ENCODE data around the gene NUMA1. TPM values are rescaled to one million over a fixed set of nuclear protein-coding genes. Genes with fewer than 3 reads are reported as not detected.

Gene NUMA1
- total and polyA plus RNA-seq, 9 of the 15 experiments (the other 6 are each of a cell fraction or from before 2014, with no cell fraction given) = 4.1 to 104 (median 51.2) TPM

DNA sequence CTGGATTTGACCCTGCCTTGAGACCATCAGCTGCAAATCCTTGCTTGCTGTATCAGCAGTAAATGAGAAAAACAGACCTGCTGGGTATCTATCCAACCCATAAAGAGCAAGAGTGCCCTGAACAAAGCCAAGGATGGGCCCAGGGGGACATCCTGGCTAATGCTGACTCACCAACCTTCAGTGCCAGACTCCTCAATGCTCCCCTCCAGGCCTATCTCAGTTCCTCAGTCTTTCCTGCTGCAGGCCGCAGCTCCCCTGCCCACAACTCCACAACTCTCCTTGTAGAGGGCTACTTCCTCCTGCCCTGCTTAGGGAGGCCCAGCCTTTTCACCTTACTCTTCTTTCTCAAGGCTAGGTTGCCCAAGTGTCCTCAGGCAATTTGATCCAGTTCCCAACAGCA is 20.1 kb upstream of the NUMA1 start (continued):
- TF ChIP-seq, protein P1, sequence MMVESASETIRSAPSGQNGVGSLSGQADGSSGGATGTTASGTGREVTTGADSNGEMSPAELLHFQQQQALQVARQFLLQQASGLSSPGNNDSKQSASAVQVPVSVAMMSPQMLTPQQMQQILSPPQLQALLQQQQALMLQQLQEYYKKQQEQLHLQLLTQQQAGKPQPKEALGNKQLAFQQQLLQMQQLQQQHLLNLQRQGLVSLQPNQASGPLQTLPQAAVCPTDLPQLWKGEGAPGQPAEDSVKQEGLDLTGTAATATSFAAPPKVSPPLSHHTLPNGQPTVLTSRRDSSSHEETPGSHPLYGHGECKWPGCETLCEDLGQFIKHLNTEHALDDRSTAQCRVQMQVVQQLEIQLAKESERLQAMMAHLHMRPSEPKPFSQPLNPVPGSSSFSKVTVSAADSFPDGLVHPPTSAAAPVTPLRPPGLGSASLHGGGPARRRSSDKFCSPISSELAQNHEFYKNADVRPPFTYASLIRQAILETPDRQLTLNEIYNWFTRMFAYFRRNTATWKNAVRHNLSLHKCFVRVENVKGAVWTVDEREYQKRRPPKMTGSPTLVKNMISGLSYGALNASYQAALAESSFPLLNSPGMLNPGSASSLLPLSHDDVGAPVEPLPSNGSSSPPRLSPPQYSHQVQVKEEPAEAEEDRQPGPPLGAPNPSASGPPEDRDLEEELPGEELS (CRISPR knock-in tag; IDR thresholded peaks at IDR 0.05; ENCODE audit: borderline replicate concordance) = no peak
- TF ChIP-seq TAF9B (IDR thresholded peaks at IDR 0.05; ENCODE audit: partially characterized antibody) (no peak), EHMT2 (IDR thresholded peaks at IDR 0.05) (no peak), POLR3A (IDR thresholded peaks at IDR 0.05; ENCODE audit: borderline replicate concordance, extremely low read depth, insufficient read depth, insufficient read length) (no peak), HMG20A (CRISPR knock-in tag; conservative IDR thresholded peaks at IDR 0.05) (no peak), RNF2 (IDR thresholded peaks at IDR 0.05) (no peak), CBX1 (IDR thresholded peaks at IDR 0.05; ENCODE audit: low read depth) (no peak), SAFB (IDR thresholded peaks at IDR 0.05; ENCODE audit: borderline replicate concordance, low read depth, low read length) (no peak), DIDO1 (tag; IDR thresholded peaks at IDR 0.05; ENCODE audit: low read depth) (no peak), RBM34 (IDR thresholded peaks at IDR 0.05; ENCODE audit: borderline replicate concordance, insufficient read depth, low read length) (no peak), TAF15 (IDR thresholded peaks at IDR 0.05; ENCODE audit: low read depth, low read length) (no peak), MXI1 (IDR thresholded peaks at IDR 0.05; ENCODE audit: low read depth, low read length) (no peak), POLR2G (IDR thresholded peaks at IDR 0.05; ENCODE audit: low read depth, low read length) (no peak), TCFL5 (CRISPR knock-in tag; conservative IDR thresholded peaks at IDR 0.05) (no peak)
- TF ChIP-seq, protein P2, sequence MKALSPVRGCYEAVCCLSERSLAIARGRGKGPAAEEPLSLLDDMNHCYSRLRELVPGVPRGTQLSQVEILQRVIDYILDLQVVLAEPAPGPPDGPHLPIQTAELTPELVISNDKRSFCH (CRISPR knock-in tag; IDR thresholded peaks at IDR 0.05) = no peak
- TF ChIP-seq, protein P2 (tag; IDR thresholded peaks at IDR 0.05) = no peak
- TF ChIP-seq, protein P3, sequence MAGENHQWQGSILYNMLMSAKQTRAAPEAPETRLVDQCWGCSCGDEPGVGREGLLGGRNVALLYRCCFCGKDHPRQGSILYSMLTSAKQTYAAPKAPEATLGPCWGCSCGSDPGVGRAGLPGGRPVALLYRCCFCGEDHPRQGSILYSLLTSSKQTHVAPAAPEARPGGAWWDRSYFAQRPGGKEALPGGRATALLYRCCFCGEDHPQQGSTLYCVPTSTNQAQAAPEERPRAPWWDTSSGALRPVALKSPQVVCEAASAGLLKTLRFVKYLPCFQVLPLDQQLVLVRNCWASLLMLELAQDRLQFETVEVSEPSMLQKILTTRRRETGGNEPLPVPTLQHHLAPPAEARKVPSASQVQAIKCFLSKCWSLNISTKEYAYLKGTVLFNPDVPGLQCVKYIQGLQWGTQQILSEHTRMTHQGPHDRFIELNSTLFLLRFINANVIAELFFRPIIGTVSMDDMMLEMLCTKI (IDR thresholded peaks at IDR 0.05; ENCODE audit: partially characterized antibody) = no peak
- TF ChIP-seq, protein P4, sequence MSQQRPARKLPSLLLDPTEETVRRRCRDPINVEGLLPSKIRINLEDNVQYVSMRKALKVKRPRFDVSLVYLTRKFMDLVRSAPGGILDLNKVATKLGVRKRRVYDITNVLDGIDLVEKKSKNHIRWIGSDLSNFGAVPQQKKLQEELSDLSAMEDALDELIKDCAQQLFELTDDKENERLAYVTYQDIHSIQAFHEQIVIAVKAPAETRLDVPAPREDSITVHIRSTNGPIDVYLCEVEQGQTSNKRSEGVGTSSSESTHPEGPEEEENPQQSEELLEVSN (IDR thresholded peaks at IDR 0.05; ENCODE audit: borderline replicate concordance in 1 of 2, extremely low read depth in 1 of 2, insufficient read depth in 1 of 2, insufficient read length in 1 of 2, low read depth in 1 of 2, low read length in 1 of 2, poor library complexity in 1 of 2, severe bottlenecking in 1 of 2) = no peak
- TF ChIP-seq, protein P5, sequence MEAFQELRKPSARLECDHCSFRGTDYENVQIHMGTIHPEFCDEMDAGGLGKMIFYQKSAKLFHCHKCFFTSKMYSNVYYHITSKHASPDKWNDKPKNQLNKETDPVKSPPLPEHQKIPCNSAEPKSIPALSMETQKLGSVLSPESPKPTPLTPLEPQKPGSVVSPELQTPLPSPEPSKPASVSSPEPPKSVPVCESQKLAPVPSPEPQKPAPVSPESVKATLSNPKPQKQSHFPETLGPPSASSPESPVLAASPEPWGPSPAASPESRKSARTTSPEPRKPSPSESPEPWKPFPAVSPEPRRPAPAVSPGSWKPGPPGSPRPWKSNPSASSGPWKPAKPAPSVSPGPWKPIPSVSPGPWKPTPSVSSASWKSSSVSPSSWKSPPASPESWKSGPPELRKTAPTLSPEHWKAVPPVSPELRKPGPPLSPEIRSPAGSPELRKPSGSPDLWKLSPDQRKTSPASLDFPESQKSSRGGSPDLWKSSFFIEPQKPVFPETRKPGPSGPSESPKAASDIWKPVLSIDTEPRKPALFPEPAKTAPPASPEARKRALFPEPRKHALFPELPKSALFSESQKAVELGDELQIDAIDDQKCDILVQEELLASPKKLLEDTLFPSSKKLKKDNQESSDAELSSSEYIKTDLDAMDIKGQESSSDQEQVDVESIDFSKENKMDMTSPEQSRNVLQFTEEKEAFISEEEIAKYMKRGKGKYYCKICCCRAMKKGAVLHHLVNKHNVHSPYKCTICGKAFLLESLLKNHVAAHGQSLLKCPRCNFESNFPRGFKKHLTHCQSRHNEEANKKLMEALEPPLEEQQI (IDR thresholded peaks at IDR 0.05) = no peak
- TF ChIP-seq, protein P6, sequence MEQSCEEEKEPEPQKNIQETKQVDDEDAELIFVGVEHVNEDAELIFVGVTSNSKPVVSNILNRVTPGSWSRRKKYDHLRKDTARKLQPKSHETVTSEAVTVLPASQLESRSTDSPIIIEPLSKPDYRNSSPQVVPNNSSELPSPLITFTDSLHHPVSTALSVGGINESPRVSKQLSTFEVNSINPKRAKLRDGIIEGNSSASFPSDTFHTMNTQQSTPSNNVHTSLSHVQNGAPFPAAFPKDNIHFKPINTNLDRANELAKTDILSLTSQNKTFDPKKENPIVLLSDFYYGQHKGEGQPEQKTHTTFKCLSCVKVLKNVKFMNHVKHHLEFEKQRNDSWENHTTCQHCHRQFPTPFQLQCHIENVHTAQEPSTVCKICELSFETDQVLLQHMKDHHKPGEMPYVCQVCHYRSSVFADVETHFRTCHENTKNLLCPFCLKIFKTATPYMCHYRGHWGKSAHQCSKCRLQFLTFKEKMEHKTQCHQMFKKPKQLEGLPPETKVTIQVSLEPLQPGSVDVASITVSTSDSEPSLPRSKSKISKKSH (CRISPR knock-in tag; IDR thresholded peaks at IDR 0.05) = no peak

Measured in K562 (cell line).